NCI-H82 treated with DMSO at 0.1 percent for 48 hours (cell line): Measurements from ENCODE around the gene ATG4B.
A peak's percentile ranks its signal among the peaks of the same experiment; 100 is the strongest.

Source experiments
- DNase-seq: peaks from one replicate; lab custom pipeline; 2025; ENCODE audit not compliant: unreplicated experiment; lab: John Stamatoyannopoulos, UW

Gene ATG4B

DNA sequence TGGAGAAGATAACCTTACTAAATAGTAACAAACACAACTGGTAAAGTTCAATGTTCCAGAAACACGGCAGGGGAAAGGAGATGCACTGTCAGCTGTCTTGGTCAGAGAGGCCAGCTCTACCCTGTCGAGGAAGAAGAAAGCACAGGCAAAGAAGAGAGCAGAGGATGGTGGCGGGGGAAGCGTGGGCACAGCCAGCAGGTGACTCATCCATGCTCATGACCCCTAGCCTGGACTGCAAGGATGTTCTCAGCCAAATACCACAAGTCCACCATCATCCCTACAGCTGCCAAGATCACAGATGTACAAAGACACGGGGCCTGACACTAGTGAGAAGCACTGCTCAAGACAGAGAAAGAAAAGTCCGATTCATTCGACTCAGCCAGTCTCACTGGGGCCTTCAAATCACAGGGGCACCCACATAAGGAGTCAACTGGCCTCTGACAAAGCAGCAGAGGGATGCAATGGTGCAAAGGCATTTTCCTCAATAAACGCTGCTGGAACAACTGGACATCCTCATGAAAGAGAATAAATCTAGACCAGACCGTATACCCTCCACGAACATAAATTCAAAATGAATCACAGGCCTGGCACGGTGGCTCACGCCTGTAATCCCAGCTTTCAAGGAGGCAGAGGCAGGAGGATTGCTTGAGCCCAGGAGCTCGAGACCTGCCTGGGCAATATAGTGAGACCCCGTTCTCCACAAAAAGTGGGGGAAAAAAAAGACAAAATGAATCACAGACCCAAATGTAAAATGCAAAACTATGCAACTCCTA, 43.5 kb downstream of the ATG4B start:
- DNase-seq: no peak

DNA sequence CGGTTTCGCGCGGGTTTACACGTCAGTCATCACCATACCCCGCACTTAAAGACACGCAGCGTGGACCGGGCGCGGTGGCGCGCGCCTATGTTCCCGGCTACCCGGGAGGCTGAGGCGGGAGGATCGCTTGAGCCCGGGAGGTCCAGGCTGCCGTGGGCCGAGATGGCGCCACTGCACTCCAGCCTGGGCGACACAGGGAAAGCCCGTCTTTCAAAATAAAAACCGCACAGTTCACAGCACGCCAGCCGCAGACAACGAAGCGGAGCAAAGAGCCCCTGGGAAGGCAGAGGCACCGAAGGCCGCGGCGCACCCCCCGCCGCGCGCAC, 48.8 kb downstream of the ATG4B start:
- no peak for DNase-seq

DNA sequence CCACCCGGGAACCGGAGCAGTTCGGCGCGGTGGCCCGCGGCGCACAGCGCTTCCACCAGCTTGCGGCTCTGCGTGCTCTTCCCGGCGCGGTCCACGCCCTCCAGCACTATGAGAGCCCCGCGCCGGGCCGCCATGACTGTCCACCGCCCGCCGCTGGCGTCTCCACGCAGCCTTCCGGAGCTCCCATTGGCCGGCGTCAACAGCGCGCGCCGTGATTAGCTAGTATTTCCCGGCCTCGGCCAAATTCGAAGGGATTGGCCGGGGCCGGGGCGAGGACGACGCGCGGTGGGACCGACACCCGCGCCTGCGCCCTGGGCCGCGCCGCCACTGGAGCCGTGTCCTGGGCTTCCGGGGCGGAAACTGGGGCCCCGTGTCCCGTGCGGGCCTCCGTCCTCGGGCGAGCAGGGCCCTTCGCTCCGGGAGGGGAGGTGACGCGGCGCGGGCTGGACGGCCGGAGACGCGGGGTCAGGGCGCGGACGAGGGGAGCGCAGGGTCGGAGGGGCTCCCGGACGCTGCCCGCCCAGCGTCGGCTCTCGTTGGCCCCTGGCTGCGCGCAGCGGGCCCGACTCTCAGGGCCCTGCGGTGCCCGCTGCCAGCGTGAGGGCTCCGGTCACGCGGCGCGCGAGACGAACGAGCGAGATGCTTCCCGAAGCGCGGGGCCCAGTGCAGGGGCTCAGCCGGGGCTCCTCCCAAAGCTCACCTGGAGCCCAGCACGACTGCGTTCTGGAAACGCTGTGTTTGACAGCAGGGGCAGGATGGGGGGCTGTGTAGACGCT, 49.3 kb downstream of the ATG4B start, which contains the start of gene DTYMK:
Gene DTYMK, minus strand, starts transcription at position 166 of the 776 bp plus-strand sequence. Its CDS starts 32 bp downstream, at position 134.
- DNase-seq: peak; percentile 86

DNA sequence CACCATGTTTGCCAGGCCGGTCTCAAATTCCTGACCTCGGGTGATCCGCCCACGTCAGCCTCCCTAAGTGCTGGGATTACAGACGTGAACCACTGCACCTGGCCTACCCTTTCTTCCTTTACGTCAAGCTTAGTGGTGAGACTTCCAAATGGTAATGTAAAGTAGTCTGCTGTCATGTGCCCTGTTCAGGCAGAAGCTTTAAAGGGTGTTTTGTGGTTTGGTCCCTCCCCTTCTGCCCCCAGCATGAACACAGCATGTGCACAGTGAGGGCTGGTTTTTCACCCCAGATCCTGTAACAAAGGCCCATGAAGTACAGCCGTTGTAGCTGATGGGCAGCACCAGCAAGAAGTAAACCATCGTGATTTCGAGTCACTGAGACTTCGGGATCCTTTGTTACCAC, 51.8 kb downstream of the ATG4B start:
- DNase-seq: no peak

DNA sequence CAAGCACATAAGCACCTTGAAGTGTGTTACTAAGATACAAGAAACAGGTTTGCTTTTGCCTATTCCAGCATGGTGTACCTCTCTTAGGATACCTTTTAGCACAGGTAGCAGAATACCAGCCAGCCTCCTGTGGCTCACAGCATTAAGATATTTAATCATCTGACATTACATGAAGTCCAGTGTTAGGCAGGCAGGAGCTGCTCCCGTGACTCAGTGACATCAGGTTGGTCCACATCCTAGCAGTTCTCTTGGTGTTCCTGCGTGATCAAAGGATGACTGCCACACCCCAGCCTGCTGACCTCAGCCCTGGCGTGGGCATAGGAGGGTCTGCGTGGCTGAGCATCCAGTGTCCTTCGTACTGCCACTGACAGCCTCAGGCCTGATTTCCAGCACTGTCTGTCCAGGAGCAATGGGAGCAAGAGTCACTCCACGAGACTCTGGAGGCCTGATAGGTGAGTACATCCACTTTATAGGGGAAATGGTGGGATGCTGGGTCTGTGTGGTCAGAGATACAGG, 52.8 kb downstream of the ATG4B start:
- DNase-seq: no peak

DNA sequence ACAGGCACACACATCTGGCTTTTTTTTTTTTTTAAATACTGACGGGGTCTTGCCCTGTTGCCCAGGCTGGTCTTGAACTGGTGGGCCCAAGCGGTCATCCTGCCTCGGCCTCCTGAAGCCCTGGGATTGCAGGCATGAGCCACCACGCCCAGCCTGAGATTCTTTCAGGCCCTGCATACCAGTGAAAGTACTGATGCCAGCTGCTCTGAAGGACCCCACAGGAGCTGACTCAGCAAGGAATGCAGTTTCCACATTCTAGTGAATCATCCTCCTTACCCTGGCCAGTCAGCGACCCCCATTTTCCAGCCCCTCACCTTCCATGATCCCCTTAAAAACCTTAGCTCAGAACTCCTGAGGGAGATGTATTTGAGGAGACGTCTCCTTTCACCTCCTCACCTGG, 55.0 kb downstream of the ATG4B start:
- DNase-seq: no peak

DNA sequence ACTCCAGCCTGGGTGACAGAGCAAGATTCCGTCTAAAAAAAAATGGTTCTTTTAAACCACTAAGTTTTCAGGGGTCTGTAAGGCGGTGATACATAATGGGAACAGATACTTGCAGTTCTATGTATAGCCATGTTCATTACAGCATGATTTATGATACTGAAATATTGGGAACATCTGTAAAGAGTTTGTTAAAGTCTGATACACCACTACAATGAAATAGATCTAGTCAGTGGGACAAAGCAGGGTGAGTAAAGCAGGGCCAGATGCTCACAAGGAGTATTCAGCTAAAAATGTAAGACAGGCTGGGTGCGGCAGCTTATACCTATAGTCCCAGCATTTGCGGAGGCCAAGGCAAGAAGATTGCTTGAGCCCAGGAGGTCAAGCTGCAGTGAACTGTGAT, 58.2 kb downstream of the ATG4B start:
- DNase-seq: no peak

DNA sequence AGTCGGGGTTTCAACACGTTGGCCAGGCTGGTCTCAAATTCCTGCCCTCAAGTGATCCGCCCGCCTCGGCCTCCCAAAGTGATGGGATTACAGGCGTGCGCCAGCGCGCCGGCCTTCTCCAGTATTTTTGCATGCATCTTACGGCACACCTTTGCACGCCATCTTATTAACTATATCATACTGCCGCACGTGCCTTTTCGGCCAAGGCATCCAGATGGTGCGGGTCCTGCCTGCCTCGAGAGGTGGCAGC, 63.6 kb downstream of the ATG4B start:
- DNase-seq: peak; percentile 74

DNA sequence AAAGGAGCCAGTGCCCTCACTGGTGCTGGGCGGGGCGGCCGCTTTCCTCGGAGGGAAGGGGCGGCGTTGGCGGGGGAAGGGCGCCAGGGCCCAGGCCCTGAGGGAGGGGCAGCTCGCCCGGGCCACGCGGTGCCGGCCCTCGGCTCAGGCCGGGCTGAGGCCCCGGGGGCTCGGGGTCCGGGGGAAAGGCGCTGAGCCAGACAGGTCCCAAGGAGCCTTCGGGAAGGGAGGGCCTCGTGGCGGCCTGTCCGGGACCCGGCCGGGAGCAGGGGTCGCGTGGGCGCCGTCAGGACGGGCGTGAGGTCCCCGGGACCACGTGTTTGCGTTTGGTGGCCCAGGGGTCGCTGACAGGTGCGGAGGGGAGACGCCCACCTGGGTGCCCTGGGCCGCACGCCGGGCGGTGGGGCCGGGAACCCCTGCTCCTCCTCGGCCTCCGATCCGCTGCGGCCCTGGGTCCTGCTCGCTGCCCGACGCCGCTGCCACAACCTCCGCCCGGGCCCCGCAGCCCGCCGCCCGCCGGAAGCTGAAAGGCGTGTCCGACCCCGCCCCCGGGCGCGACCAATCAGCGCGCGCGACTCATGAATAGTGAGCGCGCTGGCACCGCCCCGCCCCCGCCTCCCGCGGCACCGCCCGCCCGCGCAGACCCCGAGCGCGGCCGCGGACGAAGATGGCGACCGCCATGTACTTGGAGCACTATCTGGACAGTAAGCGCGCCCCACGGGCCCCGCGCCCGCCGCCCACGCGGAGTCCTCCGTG, 64.1 kb downstream of the ATG4B start, which contains the start of gene ING5:
Gene ING5, plus strand, starts transcription at position 641 of the 756 bp plus-strand sequence. Its CDS starts 27 bp downstream, at position 668.
- DNase-seq: peak; percentile 82

DNA sequence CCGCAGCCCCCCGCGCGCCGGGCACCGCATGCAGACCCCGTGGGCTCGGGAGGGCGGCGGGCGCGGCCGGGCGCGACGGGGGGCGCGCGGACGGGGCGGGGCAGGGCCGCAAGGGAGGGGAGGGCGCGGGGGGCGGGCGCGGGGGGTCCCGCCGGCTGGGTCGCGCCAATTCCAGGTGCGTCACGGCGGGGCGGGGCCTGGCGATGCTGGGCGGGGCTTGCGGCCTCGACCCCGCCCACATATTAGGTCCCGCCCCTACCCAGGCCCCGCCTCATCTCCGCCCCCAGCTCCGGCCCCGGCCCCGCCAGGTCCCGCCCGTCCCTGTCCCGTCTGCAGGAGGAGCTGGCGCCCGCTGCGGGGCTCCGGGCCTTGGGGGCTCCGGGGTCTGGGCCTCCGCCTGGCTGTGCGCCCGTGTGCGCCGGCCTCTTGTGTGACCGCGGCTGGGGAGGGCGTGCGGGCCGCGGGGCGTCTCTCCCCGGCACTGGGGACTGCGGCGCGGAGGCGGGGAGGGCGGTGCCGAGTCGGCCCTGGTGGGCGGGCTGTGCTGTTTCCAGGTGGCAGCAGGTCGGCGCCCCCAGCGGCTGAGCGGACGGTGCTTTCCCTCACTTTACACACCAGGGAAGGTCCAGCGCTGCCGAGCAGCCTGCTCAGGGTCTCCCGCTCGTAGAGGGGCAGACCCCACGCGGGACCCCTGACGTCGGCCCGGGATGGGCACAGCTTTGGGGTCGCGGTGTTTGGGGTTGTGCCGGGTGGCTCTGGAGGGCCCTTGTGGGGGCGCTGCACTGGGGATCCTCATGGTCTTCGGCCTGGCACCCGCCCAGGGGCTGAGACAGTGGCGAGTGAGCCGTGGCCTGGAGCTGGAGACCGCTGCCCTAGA, 64.9 kb downstream of the ATG4B start:
- peak; percentile 49 for DNase-seq

DNA sequence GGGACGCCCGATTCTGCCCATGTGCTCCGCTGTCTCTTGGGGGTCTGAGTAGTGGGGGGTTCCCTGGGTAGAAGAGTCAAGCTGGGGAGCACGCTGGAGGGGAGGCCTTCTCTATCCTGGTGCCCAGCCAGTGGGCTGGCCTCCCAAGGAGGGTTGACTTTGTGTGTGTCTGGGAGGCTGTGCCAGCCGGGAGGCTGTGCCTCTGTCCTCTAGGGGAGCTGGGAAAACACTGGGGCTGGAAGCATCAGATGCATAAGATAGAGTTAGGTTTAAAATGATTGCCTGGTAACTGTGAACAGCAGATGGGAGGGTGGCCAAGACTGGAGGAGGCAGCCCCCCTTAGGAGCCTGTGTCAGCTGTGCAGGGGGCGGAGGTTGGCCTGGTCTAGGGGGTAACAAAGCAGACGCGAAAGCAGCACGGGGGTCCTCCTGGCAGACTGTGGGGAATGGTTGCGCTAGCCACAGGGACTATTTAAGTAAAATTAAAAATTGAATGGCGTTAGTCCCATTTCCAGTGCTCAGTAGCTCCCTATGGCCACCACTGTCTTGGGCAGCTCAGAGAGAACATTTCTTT, 65.6 kb downstream of the ATG4B start:
- no peak for DNase-seq

DNA sequence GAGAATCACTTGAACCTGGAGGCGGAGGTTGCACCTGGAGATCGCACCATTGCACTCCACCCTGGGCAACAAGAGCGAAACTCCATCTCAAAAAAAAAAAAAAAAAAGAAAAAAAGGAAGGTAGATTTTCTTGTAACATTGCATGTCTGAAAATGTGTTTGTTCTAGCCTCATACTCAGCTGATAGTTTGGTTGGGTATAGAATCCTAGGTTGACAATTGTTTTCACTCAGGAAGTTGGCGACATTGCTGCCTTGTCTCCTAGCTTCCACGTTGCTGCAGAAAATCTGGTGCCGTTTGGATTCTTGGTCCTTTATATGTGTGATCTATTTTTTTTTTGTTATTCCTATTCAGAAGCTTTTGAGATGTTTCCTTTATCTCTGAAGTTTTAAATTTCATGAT, 69.0 kb downstream of the ATG4B start:
- no peak for DNase-seq

DNA sequence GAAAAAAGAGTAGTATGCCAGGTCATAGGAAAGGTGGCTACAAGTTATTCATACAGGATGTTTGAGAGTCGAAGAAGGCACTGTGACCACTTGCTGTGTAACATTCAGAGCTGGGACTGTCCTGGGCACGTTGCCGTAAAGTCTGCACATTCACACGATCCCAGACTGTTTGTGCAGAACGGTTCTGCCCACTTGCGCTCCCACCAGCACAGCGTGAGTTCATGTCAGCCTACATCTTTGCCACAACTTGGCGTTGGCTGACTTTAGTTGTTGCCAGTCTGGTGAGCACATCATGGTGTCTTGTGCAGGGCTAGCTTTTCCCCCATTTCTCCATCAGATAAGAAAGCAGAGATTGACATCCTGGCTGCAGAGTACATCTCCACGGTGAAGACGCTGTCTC, 71.4 kb downstream of the ATG4B start:
- no peak for DNase-seq

DNA sequence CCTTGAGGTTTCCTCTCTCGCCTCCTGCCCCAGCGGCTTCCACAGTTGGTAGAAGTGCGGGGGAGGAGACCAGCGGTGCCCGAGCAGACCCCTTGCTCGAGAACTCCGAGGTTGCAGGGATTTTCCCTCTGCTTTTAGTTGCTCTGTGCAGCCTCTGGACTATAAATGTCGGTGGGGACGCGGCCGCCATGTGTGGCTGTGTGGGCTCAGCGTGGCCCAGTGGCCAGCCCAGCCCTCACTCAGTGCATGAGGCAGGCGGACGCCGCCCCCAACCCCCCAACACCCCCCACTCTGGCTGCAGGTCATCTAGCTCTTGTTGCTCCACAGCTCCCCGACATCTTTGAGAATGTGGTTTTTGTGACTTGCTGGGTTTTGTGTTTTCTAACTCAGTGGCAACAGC, 81.6 kb downstream of the ATG4B start:
- no peak for DNase-seq

DNA sequence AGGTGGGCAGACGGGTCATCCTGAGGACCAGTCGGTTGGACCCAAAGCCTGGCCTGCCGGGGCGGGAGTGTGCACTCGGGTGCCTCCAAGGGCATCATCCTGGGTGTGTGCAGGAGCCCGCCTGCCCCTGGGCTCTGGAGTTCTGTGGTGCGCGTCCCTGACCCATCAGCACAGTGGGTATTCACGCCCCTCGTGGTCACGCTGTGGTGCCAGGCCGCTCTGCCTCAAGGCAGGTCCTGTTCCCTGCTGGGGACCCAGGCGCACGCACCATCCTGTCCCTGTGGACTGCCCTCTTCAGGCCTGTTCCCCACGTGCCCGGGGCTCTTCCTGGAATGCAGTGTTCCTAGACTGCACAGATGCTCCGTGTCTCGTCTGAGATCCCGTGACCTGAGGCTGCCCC, 82.6 kb downstream of the ATG4B start:
- no peak for DNase-seq

DNA sequence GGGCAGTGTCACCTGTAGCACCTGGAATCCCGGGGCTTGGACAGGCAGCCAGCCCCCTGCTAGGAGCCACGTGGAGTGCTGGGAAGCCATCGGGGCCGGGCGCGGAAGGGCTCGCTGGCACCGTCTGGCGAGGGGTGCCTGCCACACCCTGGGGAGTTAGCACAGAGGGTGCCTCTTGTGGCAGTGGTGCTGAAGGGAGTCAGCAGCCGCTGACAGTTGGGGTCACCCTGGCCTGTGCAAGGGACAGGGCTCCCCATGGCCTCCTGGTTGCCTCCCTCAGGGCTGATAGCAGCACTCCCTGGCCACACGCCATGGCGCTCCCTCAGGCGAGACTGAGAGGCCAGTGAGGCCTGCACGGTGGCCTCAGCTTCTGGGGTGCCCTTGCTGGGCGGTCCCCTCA, 83.1 kb downstream of the ATG4B start:
- no peak for DNase-seq

DNA sequence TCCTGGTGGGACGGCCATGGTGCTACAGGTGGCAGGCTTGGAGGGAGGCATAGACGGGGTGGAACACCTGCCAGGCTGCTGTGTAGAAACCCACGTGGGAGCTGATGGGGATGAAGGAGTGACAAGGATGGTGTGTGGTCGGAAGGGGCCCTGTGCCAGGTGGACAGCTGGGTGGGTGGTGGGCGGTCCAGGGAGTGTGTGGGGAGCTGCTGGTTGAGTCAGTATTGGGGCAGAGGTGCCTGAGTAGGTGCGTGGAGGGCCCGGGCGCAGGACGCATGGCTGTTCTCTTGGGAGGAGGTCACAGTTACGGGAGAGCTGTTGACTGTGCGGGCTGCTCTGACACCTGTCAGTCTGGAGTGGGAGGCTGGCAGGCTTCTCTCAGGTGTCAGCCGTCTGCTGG, 84.4 kb downstream of the ATG4B start:
- DNase-seq: no peak

DNA sequence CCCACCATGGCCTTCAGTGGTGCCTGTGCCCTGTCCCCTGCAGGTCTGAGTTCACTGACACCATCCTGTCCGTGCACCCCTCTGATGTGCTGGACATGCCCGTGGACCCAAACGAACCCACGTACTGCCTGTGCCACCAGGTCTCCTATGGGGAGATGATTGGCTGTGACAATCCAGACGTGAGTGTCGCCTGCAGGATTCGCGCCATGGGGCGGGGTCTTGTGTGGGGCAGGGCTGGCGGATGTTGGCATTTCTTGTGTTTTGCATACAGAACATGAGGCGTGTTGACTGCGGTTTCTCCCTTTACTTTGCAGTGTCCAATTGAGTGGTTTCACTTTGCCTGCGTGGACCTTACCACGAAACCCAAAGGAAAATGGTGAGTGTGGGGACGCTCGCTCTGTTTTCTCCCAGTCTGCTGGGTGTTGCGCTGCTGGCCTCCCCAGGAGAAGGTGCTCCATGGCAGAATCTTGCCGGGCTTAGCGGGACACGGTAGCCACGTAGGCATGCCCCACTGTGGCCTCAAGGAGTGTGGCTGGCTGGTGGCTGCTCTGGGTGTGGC, 85.5 kb downstream of the ATG4B start:
- no peak for DNase-seq
